A673 (cell line): ENCODE data around the gene STRIP1.

Experiments
- CTCF ChIP-seq: fragments of 300-800, 200-600 bp; sonication (generic); conservative IDR thresholded peaks from 2 replicates; pipeline ENCODE4 v1.5.1; 2017; ENCODE audit warnings: low read depth, mild to moderate bottlenecking, antibody characterized with exemption, low read length, moderate library complexity, mixed read lengths
- EZH2 ChIP-seq: fragments of 200-600 bp; sonication (generic); IDR thresholded peaks from 2 replicates; pipeline ENCODE4 v1.6.1; 2017; ENCODE audit warnings: borderline replicate concordance, low read depth, mild to moderate bottlenecking, mixed read lengths, antibody characterized with exemption, low read length; ENCODE audit not compliant: poor library complexity, severe bottlenecking

DNA sequence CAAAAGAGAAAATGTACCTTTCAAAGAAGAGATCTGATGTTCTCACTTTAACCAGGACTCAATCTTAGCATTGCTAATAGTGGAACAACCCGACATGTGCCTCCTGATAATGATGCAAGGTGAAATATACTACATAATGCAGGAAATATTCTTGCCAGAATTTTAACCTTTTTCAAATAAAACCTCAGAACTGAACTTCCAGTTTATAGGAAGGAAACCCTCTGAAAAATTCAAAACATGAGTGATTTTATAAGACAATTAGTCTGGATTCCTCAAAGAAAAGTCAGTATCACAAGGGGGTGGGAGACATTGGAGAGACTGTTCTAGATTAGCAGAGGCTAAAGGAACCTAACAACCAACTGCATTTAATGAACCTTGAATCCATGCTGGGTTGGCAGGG lies 31.7 kb upstream of the STRIP1 start:
- TF ChIP-seq CTCF: no peak
- TF ChIP-seq EZH2: no peak
